PC-9 (cell line): ENCODE data around the gene POLD2. TPM values are rescaled to one million over a fixed set of nuclear protein-coding genes. Genes with fewer than 3 reads are reported as not detected.

Experiments used
- BruUV-seq: library from RNA; stranded (reverse); fragments of 400-500 nt; replicated peaks from 2 replicates; lab custom pipeline; 2021; lab: Mats Ljungman, UMichigan
- CTCF ChIA-PET: fragments of 300-600 bp; sonication (Branson Sonifier 250); formaldehyde crosslinking; loops from one replicate; lab custom pipeline; 2022; ENCODE audit warnings: antibody characterized with exemption; lab: Charles Lee
- POLR2A ChIA-PET: fragments of 300-600 bp; sonication (Branson Sonifier 250); formaldehyde crosslinking; loops from one replicate; lab custom pipeline; 2022; ENCODE audit warnings: antibody characterized with exemption; ENCODE audit not compliant: unreplicated experiment; lab: Charles Lee
- DNase-seq, 2 experiments: peaks; one replicate each; pipeline versions ENCODE4 v3.0.0 to v3.0.0-alpha.2; 2015 to 2022; ENCODE audit warnings: mixed read lengths in 1 of 2
- H2AFZ ChIP-seq: fragments of 200-600 bp; sonication (generic); 2 replicates; pipeline ENCODE4 v1.8.1; 2017; ENCODE audit warnings: antibody characterized with exemption
- H3F3A ChIP-seq: fragments of 200-600 bp; sonication (generic); 2 replicates; pipeline ENCODE4 v1.8.1; 2017; ENCODE audit warnings: antibody characterized with exemption, mild to moderate bottlenecking, low read depth; ENCODE audit not compliant: insufficient read depth
- H3K27ac ChIP-seq: fragments of 200-600 bp; sonication (generic); 2 replicates; pipeline ENCODE4 v1.6.1; 2016; ENCODE audit warnings: mixed run types
- H3K27me3 ChIP-seq: fragments of 200-600 bp; sonication (generic); 2 replicates; pipeline ENCODE4 v1.6.1; 2016; ENCODE audit warnings: low read depth, mixed run types; ENCODE audit not compliant: insufficient read depth
- H3K36me3 ChIP-seq: fragments of 200-600 bp; sonication (generic); 2 replicates; pipeline ENCODE4 v1.6.1; 2016; ENCODE audit warnings: low read depth, mixed run types
- H3K4me1 ChIP-seq: fragments of 200-600 bp; sonication (generic); replicated peaks from 2 replicates; pipeline ENCODE4 v1.6.1; 2016; ENCODE audit warnings: mixed run types; ENCODE audit not compliant: insufficient read depth
- H3K4me2 ChIP-seq: fragments of 200-600 bp; sonication (generic); 2 replicates; pipeline ENCODE4 v1.6.1; 2017; ENCODE audit warnings: mixed run types
- H3K4me3 ChIP-seq: fragments of 200-600 bp; sonication (generic); 2 replicates; pipeline ENCODE4 v1.6.1; 2016; ENCODE audit warnings: mixed run types
- H3K79me2 ChIP-seq: fragments of 200-600 bp; sonication (generic); 2 replicates; pipeline ENCODE4 v1.6.1; 2017; ENCODE audit warnings: low read depth, mixed run types
- H3K9me2 ChIP-seq: fragments of 200-600 bp; sonication (generic); 2 replicates; pipeline ENCODE4 v1.8.1; 2017; ENCODE audit warnings: mild to moderate bottlenecking; ENCODE audit not compliant: insufficient read depth
- H3K9me3 ChIP-seq: fragments of 200-600 bp; sonication (generic); 2 replicates; pipeline ENCODE4 v1.8.1; 2016; ENCODE audit warnings: low read depth; ENCODE audit not compliant: insufficient read depth
- H4K20me1 ChIP-seq: fragments of 200-600 bp; sonication (generic); 2 replicates; pipeline ENCODE4 v1.8.1; 2017; ENCODE audit not compliant: insufficient read depth
- CTCF ChIP-seq: fragments of 200-600 bp; sonication (generic); conservative IDR thresholded peaks from 2 replicates; pipeline ENCODE4 v1.6.1; 2017; ENCODE audit warnings: mixed run types, antibody characterized with exemption, mild to moderate bottlenecking, moderate library complexity
- EZH2 ChIP-seq: fragments of 200-600 bp; sonication (generic); IDR thresholded peaks from 2 replicates; pipeline ENCODE4 v1.8.0; 2017; ENCODE audit warnings: antibody characterized with exemption, low read depth
- intact Hi-C: fragments of 100-400 bp; cut with micrococcal nuclease; formaldehyde crosslinking; loops from one replicate; pipeline ENCODE4 v1.10.0; 2022; ENCODE audit not compliant: unreplicated experiment
- total RNA-seq: library from RNA; stranded (reverse); gene quantifications from 2 replicates; pipeline ENCODE4 v1.2.3, GENCODE V29; 2021

Gene POLD2
- total RNA-seq, 1 experiment from 2014 or later = 249 TPM

- intact Hi-C loops = no loop called here
- Histone ChIP-seq H3K79me2 (peaks cover 7% of the 10 kb centered on the region; the same call in 1 of the 2 replicates), H3K27ac (no peak overlapping the region), H3K9me2 (no peaks in the 10 kb centered on the region), H3K27me3 (no peaks in the 10 kb centered on the region), H3K36me3 (peaks cover 23% of the 10 kb centered on the region; the same call in 1 of the 2 replicates), H3K4me3 (no peak overlapping the region), H3K4me1 (no peaks in the 10 kb centered on the region), H3K9me3 (no peaks in the 10 kb centered on the region), H3F3A (peaks cover 10% of the 10 kb centered on the region; the same call in 1 of the 2 replicates), H2AFZ (no peak overlapping the region), H3K4me2 (no peak overlapping the region), H4K20me1 (no peaks in the 10 kb centered on the region; the same call in none of the 2 replicates)
- ChIA-PET POLR2A (no interaction called here), CTCF (no interaction called here)
- DNase-seq = no peak
- no TSS peak for BruUV-seq
- TF ChIP-seq CTCF (no peak), EZH2 (no peak)
Observed at GRCh38 chr7:44114586-44115310, 8.6 kb downstream of the POLD2 start.

- H3F3A ChIP-seq = peaks cover 10% of the 10 kb centered on the region; the same call in 1 of the 2 replicates
- H3K4me1 ChIP-seq = no peaks in the 10 kb centered on the region
- ChIA-PET CTCF (no interaction called here), POLR2A (no interaction called here)
- intact Hi-C loops = no loop called here
- no peak overlapping the region for H3K27ac ChIP-seq
- no TSS peak for BruUV-seq
- no peaks in the 10 kb centered on the region for H3K79me2 ChIP-seq
- TF ChIP-seq EZH2 (no peak), CTCF (no peak)
- no peaks in the 10 kb centered on the region for H3K9me2 ChIP-seq
- H3K27me3 ChIP-seq = no peaks in the 10 kb centered on the region
- H3K36me3 ChIP-seq = peaks cover 15% of the 10 kb centered on the region; the same call in 1 of the 2 replicates
- no peaks in the 10 kb centered on the region for H3K9me3 ChIP-seq
- no peak overlapping the region for H3K4me3 ChIP-seq
- DNase-seq = no peak
- no peaks in the 10 kb centered on the region; the same call in 1 of the 2 replicates for H4K20me1 ChIP-seq
- H3K4me2 ChIP-seq = no peak overlapping the region
- no peak overlapping the region for H2AFZ ChIP-seq
Observed at GRCh38 chr7:44113764-44114354, 9.5 kb downstream of the POLD2 start.

- H3K4me2 ChIP-seq = no peak overlapping the region
- no peaks in the 10 kb centered on the region for H3K9me3 ChIP-seq
- H3K4me1 ChIP-seq = no peaks in the 10 kb centered on the region
- H3F3A ChIP-seq = peaks cover 10% of the 10 kb centered on the region; the same call in 1 of the 2 replicates
- H4K20me1 ChIP-seq = no peaks in the 10 kb centered on the region; the same call in 1 of the 2 replicates
- H3K9me2 ChIP-seq = no peaks in the 10 kb centered on the region
- ChIA-PET CTCF (no interaction called here), POLR2A (no interaction called here)
- H3K4me3 ChIP-seq = no peak overlapping the region
- H3K79me2 ChIP-seq = no peaks in the 10 kb centered on the region
- H3K36me3 ChIP-seq = peaks cover 13% of the 10 kb centered on the region; the same call in 1 of the 2 replicates
- intact Hi-C loops = no loop called here
- H3K27me3 ChIP-seq = no peaks in the 10 kb centered on the region
- BruUV-seq = no TSS peak
- no peak for DNase-seq
- no peak for TF ChIP-seq CTCF
- no peak for TF ChIP-seq EZH2
- no peak overlapping the region for H2AFZ ChIP-seq
- no peak overlapping the region for H3K27ac ChIP-seq
Observed at GRCh38 chr7:44112997-44113763, 10.2 kb downstream of the POLD2 start.
